LoVo (cell line): ENCODE measurements around the gene CDHR5.
A peak's percentile ranks its signal among the peaks of the same experiment; 100 is the strongest.
"Not testable (repeated sequence)": the region's sequence is repeated elsewhere in the genome, so short reads cannot be mapped to it uniquely, and the experiment has no call there.

Experiments
- DNase-seq: peaks from one replicate; pipeline ENCODE4 v3.0.0-alpha.2; 2016; ENCODE audit warnings: low spot score

CDHR5 gene, protein sequence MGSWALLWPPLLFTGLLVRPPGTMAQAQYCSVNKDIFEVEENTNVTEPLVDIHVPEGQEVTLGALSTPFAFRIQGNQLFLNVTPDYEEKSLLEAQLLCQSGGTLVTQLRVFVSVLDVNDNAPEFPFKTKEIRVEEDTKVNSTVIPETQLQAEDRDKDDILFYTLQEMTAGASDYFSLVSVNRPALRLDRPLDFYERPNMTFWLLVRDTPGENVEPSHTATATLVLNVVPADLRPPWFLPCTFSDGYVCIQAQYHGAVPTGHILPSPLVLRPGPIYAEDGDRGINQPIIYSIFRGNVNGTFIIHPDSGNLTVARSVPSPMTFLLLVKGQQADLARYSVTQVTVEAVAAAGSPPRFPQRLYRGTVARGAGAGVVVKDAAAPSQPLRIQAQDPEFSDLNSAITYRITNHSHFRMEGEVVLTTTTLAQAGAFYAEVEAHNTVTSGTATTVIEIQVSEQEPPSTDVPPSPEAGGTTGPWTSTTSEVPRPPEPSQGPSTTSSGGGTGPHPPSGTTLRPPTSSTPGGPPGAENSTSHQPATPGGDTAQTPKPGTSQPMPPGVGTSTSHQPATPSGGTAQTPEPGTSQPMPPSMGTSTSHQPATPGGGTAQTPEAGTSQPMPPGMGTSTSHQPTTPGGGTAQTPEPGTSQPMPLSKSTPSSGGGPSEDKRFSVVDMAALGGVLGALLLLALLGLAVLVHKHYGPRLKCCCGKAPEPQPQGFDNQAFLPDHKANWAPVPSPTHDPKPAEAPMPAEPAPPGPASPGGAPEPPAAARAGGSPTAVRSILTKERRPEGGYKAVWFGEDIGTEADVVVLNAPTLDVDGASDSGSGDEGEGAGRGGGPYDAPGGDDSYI

DNA sequence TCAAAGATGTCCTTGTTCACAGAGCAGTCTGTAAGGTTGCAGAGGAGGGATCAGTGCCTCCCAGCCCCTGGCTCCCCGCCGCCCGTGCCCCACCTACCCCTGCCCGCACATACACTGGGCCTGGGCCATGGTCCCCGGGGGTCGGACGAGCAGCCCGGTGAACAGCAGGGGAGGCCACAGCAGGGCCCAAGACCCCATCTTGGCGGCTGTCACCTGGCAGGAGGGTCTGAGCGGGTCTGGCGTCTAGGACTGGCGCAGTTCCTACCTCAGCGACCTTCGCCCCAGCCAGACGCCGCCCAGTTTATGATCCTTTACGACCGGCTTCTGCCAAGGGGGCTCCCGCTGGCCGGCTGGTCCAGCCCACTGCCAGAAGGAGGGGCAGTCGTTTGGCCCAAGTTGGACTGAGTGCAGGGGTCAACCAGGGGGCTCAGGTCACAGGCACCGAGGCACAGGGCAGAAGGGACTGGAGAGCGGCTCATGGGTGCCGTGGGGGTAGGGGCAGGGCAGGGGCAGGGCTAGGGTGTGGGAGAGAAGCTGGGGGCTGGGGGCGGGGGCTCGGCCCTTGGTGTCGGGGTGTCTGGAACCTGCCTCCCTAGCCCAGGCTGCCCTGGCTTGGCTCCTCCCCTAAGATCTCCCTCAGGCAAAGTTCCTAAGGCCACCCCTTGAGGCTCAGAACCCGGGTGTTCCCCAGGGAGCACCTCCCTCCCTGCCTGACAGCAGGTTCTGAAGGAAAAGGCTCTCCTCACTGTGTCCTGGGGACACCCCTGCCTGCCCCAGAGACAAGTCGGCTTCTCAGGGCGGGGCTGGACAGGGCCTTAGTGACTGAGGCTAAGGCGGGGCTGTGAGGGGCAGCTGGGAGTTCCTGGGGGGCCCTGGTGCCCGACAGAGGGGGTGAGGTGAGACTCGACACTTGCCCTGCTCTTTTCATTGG is at the start of gene CDHR5:
Gene CDHR5, minus strand, starts transcription at position 251 of the 931 bp plus-strand sequence. Its CDS starts 53 bp downstream, at position 198.
- DNase-seq: no peak

GRCh38 chr11:674406-674805 is 49.7 kb upstream of the CDHR5 start:
- no peak for DNase-seq

DNA sequence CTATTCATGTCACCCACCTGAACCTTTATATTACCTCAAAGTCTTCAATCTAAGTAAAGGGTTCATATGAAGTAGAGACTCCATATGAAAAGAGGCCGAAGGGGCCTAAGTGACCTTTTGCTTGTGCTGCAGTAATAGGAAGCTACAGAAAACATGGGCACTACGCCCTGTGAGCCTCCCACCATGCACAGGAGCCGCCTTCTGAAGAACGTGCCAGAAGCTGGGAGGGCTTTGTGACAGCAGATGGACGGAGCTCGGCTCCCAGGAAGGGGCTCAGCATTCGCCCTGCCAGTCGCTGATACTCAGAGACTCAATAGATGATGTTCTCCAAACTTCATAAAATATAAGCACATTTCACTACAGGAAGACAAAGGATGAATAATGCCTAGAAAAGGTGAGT is 49.1 kb upstream of the CDHR5 start:
- no peak for DNase-seq

- no peak for DNase-seq
These were observed 41.0 kb upstream of the CDHR5 start for GRCh38 chr11:665704-666281.

DNA sequence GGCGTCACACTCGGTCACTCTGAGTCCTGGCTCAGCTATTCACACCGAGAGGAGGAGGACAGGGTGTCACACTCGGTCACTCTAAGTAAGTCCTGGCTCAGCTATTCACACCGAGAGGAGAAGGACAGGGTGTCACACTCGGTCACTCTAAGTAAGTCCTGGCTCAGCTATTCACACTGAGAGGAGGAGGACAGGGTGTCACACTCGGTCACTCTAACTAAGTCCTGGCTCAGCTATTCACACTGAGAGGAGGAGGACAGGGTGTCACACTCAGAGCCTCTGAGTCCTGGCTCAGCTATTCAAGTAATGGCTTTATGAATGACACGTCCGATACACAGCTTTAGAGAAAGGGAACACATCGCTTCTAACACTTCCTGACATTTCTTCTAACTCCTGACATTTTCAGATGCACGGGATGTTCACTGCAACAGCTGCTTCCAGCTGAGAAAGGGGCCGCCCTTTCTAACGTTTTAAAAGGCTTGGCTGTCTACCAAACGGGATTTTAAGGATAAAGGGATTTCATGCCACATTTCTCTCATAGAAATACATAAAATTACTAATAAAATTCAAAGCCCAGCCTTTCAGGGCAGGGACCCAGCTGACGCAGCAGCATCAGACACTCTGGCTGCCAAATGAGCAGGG is 40.4 kb upstream of the CDHR5 start:
- DNase-seq: no peak

GRCh38 chr11:662689-663274 is 38.0 kb upstream of the CDHR5 start:
- DNase-seq: peak; percentile 15

- DNase-seq: no peak
These were observed 36.1 kb upstream of the CDHR5 start for GRCh38 chr11:660681-661444.

GRCh38 chr11:660281-660680 is 35.5 kb upstream of the CDHR5 start:
- no peak for DNase-seq

DNA sequence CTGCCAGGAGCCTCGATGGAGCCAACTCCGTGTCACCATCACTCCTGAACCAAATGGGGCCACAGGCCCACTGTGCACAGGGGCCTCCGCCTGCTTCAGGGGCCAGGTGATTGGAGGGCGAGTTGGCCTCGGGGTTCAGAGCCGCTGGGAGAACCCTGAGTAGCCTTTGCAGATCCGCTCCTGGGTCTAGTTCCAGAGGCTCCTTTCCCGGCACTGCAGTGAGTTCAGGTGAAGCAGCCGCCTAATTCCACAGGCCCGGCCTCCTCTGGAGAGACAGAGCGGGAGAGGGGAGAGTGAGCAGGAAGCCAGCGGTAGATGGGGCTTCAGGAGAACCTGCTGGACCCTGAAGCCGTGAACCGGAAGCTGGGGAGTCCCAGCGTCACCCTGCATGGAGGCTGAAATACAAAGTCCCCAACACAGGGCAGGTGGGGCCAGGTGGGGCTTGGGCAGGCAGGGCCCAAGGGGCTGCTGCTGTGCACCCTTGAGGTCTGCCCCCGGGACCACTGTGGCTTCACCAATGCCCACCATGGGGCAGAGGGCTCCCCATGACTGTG is 34.9 kb upstream of the CDHR5 start:
- DNase-seq: no peak

- DNase-seq: no peak
These were observed 33.0 kb upstream of the CDHR5 start for GRCh38 chr11:657691-658126.

GRCh38 chr11:656866-657265 is 32.1 kb upstream of the CDHR5 start:
- DNase-seq: no peak

DNA sequence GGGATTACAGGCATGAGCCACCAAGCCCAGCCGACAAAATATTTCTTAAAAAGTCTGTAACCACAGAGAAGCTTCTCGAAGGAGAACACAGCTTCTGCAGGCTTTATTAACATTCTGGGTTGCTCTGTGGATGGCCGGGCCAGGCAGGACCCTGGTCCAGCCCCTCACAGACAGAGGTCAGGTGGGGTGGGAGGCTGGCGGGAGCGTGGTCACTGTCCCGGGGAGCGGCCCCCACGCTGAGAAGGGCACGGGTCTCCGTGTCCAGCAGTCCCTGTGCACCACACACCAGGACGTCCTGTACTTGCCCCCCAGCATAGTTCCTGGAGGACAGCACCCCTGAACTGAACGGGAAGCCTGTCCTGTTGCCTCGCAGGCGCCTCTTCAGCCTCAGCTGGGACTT is 31.7 kb upstream of the CDHR5 start:
- no peak for DNase-seq

DNA sequence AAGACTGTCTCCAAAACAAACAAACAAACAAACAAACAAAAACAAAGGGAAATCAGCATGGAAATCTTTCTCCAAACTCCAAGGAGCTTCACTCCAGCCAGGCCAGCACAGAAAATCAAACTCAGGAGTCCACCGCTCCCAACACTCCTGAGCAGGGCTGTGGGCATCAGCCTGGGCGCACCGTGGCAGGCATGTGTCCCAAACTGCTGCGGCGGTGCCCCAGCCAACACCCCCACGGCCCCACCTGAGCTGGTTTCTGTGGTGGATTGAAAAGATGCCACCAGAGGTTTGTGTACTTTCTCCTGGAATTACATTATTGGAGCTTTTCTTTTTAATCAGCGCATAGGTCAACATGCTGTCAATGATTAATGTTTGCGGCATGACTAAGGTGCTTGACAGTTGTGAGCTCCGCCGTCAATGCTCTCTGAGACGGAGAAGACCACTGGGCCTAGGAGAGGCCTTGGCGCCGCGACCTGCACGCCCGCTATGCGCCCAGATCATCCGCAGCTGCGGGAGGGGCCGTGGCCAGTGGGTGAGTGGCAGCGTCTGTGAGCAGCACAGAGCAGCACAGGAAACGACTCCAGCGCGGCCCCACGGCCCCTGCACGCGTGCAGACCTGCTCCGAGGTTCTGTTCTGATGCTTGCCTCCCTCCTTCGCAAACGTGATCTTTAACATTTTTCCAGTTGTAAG is 30.4 kb upstream of the CDHR5 start:
- DNase-seq: no peak

DNA sequence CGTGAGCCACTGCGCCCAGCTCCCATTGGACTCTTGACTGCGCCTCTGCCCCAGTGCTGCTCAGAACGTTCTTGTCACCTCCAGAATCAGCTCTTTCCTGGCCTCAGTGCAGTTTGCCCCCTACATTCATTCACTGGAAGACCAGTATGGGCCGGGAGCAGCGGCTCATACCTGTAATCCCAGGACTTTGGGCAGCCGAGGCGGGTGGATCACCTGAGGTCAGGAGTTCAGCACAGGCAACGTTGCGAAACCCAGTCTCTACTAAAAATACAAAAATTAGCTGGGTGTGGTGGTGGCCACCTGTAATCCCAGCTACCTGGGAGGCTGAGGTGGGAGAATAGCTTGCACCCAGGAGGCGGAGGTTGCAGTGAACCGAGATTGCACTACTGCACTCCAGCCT is 29.7 kb upstream of the CDHR5 start:
- DNase-seq: not testable (repeated sequence)

DNA sequence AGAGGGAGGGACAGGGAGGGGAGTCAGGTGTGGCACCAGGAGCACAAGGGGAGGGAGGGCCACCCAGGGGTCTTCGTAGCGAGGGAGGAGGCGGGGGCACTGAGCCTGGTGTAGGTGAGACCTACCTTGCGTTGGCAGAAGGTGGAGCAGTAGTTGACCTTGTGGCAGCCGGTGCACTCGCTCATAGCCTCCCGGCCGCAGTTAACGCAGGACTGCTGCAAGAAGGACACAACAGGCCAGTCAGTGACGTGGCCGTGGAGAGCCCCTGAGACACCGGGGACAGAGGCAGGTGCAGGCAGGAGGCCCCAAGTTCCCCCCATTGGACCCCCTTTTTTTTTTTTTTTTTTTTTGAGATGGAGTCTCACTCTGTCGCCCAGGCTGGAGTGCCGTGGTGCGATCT is 29.1 kb upstream of the CDHR5 start:
- DNase-seq: no peak

DNA sequence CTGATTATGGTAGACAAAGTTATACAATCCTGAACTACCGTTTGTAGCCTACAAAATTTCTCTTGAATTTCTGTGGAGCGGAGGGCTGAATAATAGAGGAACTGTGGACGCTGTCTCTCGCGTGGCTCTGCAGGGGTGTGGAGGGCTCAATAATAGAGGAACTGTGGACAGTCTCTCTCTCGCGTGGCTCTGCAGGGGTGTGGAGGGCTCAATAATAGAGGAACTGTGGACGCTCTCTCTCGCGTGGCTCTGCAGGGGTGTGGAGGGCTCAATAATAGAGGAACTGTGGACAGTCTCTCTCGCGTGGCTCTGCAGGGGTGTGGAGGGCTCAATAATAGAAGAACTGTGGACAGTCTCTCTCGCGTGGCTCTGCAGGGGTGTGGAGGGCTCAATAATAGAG is 28.4 kb upstream of the CDHR5 start:
- DNase-seq: not testable (repeated sequence)

GRCh38 chr11:650482-650881 is 25.7 kb upstream of the CDHR5 start:
- no peak for DNase-seq

DNA sequence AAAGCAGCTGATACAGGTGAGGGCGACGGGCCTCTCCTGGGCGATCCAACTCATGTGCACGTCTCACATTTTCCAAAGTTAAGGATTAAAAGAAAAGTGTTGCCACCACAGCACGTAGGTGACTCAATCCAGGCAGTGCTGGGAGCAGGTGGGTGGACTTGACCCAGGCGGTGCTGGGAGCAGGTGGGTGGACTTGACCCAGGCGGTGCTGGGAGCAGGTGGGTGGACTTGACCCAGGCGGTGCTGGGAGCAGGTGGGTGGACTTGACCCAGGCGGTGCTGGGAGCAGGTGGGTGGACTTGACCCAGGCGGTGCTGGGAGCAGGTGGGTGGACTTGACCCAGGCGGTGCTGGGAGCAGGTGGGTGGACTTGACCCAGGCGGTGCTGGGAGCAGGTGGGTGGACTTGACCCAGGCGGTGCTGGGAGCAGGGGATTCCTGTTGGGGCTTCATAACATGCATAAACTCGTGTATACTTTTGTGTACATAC is 23.0 kb upstream of the CDHR5 start:
- not testable (repeated sequence) for DNase-seq

GRCh38 chr11:646214-646613 is 21.5 kb upstream of the CDHR5 start:
- no peak for DNase-seq
